Posterior vena cava (tissue), 2 donors: Measurements from ENCODE around the gene CS. TPM values are rescaled to one million over a fixed set of nuclear protein-coding genes. Genes with fewer than 3 reads are reported as not detected.
"Not testable (repeated sequence)": the region's sequence is repeated elsewhere in the genome, so short reads cannot be mapped to it uniquely, and the experiment has no call there.

Experiments used
- DNase-seq: peaks from one replicate; pipeline ENCODE4 v3.0.0-alpha.2; 2020; ENCODE audit warnings: low spot score
- intact Hi-C, 2 donors: fragments of 100-400 bp; cut with DNase I; formaldehyde crosslinking; loops; one replicate each; pipeline versions ENCODE4 v1.14.1 to v1.14.2; 2022 to 2023
- total RNA-seq, 2 donors: library from RNA; stranded (reverse); fragmentation: NEBNext Ultra II Directional; extraction: Animal tissue kit (Norgen Biotek cat#: 25700); gene quantifications; one replicate each; pipeline ENCODE4 v1.2.1, GENCODE V29; 2021
- donor health status: DM: yes; HTN: yes; CAD: no.
- donor health status: DM: yes; HTN: yes; CAD: no.

CS gene
- total RNA-seq, 2 donors from 2014 or later, result 109 to 115 TPM

- DNase-seq, result no peak
- intact Hi-C loops, result no loop called here
Measured at GRCh38 chr12:56326126-56326525, 26.0 kb upstream of the CS start.

GRCh38 chr12:56324206-56324605 lies 24.1 kb upstream of the CS start:
- intact Hi-C loops, result no loop called here
- DNase-seq, result no peak

GRCh38 chr12:56321610-56322009 lies 21.5 kb upstream of the CS start:
- intact Hi-C loops, DNase-seq: not testable (repeated sequence)

GRCh38 chr12:56321027-56321426 lies 20.9 kb upstream of the CS start:
- DNase-seq, result no peak
- intact Hi-C loops, result no loop called here

- intact Hi-C loops, result no loop called here
- DNase-seq, result no peak
Measured at GRCh38 chr12:56317675-56318074, 17.5 kb upstream of the CS start.

- intact Hi-C loops, result no loop called here
- DNase-seq, result peak; percentile 99
Measured at GRCh38 chr12:56315622-56316473, 15.7 kb upstream of the CS start, which contains the start of gene CNPY2. TSS of gene CNPY2 (minus strand) at chr12:56315988. CDS start at chr12:56315217, 771 bp downstream.

GRCh38 chr12:56315249-56315621 lies 15.1 kb upstream of the CS start:
- intact Hi-C loops, result no loop called here
- no peak for DNase-seq

GRCh38 chr12:56311003-56311402 lies 10.9 kb upstream of the CS start:
- intact Hi-C loops, result no loop called here
- no peak for DNase-seq

- intact Hi-C loops, result no loop called here
- DNase-seq, result no peak
Measured at GRCh38 chr12:56308714-56309113, 8.6 kb upstream of the CS start.

GRCh38 chr12:56307221-56307965 lies 7.3 kb upstream of the CS start:
- no peak for DNase-seq
- intact Hi-C loops, result no loop called here

GRCh38 chr12:56304872-56305590 lies 4.9 kb upstream of the CS start:
- intact Hi-C loops, result no loop called here
- DNase-seq, result no peak

GRCh38 chr12:56304276-56304675 lies 4.1 kb upstream of the CS start:
- DNase-seq, result no peak
- intact Hi-C loops, result no loop called here

GRCh38 chr12:56300644-56301464 lies 724 bp upstream of the CS start:
- intact Hi-C loops, result no loop called here
- DNase-seq, result no peak

- intact Hi-C loops, result no loop called here
- no peak for DNase-seq
Measured at GRCh38 chr12:56299308-56299852, 750 bp downstream of the CS start.

GRCh38 chr12:56298828-56299227 lies 1.3 kb downstream of the CS start:
- no peak for DNase-seq

GRCh38 chr12:56297400-56297799 lies 2.7 kb downstream of the CS start:
- DNase-seq, result no peak
- intact Hi-C loops, result no loop called here

More at GRCh38 chr12:56298828-56299227, 1.3 kb downstream of the CS start:
- intact Hi-C loops, result no loop called here

- intact Hi-C loops, result no loop called here
- DNase-seq, result no peak
Measured at GRCh38 chr12:56296295-56296694, 3.8 kb downstream of the CS start.

GRCh38 chr12:56293795-56294194 lies 6.3 kb downstream of the CS start:
- DNase-seq, result no peak
- intact Hi-C loops, result no loop called here
